GM18508 (cell line): ENCODE measurements around the gene MSRB1.
"Not testable (repeated sequence)": the region's sequence is repeated elsewhere in the genome, so short reads cannot be mapped to it uniquely, and the experiment has no call there.

Experiments
- ATAC-seq: cut with Tn5 transposase; IDR thresholded peaks from one replicate; pipeline ENCODE4 v1.9.1; 2021; ENCODE audit warnings: moderate number of reproducible peaks; ENCODE audit not compliant: insufficient read depth, unreplicated experiment

The MSRB1 gene

GRCh38 chr16:1906055-1906845 is 36.7 kb downstream of the MSRB1 start:
- ATAC-seq: no peak

GRCh38 chr16:1903845-1904840 is 38.9 kb downstream of the MSRB1 start:
- no peak for ATAC-seq

- ATAC-seq: no peak
Observed at GRCh38 chr16:1903220-1903574, 39.8 kb downstream of the MSRB1 start.

GRCh38 chr16:1902547-1903219 is 40.3 kb downstream of the MSRB1 start:
- no peak for ATAC-seq

- no peak for ATAC-seq
Observed at GRCh38 chr16:1900452-1900774, 42.6 kb downstream of the MSRB1 start.

- no peak for ATAC-seq
Observed at GRCh38 chr16:1899641-1900451, 43.2 kb downstream of the MSRB1 start.

- not testable (repeated sequence) for ATAC-seq
Observed at GRCh38 chr16:1897692-1898091, 45.3 kb downstream of the MSRB1 start.

GRCh38 chr16:1895949-1896675 is 46.9 kb downstream of the MSRB1 start:
- no peak for ATAC-seq

- no peak for ATAC-seq
Observed at GRCh38 chr16:1895068-1895467, 47.9 kb downstream of the MSRB1 start.

GRCh38 chr16:1890708-1891050 is 52.3 kb downstream of the MSRB1 start:
- ATAC-seq: no peak

- no peak for ATAC-seq
Observed at GRCh38 chr16:1890024-1890707, 52.8 kb downstream of the MSRB1 start.
